ENCODE data around the gene ZBTB24.

GRCh38 chr6:109448615-109449014, 34.4 kb downstream of the ZBTB24 start:
- TF ChIP-seq, protein P1, sequence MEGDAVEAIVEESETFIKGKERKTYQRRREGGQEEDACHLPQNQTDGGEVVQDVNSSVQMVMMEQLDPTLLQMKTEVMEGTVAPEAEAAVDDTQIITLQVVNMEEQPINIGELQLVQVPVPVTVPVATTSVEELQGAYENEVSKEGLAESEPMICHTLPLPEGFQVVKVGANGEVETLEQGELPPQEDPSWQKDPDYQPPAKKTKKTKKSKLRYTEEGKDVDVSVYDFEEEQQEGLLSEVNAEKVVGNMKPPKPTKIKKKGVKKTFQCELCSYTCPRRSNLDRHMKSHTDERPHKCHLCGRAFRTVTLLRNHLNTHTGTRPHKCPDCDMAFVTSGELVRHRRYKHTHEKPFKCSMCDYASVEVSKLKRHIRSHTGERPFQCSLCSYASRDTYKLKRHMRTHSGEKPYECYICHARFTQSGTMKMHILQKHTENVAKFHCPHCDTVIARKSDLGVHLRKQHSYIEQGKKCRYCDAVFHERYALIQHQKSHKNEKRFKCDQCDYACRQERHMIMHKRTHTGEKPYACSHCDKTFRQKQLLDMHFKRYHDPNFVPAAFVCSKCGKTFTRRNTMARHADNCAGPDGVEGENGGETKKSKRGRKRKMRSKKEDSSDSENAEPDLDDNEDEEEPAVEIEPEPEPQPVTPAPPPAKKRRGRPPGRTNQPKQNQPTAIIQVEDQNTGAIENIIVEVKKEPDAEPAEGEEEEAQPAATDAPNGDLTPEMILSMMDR (conservative IDR thresholded peaks at IDR 0.05 in 1 of 2, IDR thresholded peaks at IDR 0.05 in 1 of 2; ENCODE audit: extremely low read depth in 1 of 2, insufficient read depth in 1 of 2, low read depth in 1 of 2, low read length in 2 of 2) = no peak
- TF ChIP-seq EZH2 (IDR thresholded peaks at IDR 0.05; ENCODE audit: borderline replicate concordance, low read length) = no peak

All from mammary epithelial cell (primary cell).